Measurements from ENCODE around the gene NUDT8.

The NUDT8 gene, protein sequence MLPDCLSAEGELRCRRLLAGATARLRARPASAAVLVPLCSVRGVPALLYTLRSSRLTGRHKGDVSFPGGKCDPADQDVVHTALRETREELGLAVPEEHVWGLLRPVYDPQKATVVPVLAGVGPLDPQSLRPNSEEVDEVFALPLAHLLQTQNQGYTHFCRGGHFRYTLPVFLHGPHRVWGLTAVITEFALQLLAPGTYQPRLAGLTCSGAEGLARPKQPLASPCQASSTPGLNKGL

DNA sequence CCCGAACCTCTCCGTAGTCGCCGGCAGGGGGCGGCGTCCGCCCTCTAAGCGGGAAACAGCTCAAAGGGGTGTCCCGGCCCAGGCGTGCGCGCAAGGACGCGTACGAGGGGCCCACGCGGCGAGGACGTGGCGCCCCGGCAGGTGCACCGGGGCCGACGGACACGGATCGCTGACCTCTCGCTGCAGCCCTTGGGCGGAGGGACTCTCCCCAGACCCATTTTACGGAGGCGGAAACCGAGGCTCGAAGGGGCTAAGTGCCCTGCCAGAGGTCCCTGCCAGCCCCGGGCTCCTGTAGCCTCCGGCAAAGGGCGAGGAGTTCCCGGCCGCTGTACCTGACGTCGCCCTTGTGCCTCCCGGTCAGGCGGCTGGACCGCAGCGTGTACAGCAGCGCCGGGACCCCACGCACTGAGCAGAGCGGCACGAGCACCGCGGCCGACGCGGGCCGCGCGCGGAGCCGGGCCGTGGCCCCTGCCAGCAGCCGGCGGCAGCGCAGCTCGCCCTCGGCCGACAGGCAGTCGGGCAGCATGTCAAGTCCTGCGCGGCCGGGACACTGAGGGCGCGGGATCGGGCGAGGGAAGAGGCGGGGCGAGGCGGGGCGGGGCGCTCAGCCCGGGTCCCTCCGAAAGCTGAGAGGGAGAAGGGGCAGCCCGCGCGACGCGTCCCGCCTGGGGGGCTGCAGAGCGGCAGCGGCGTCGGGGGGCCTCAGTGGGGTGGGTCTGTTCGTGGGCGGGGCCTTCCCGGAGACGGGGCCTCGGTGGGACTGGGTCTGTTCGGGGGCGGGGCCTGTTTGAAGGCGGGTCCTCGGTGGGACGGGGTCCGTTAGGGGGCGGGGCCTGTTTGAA, at the start of gene NUDT8:
Gene NUDT8, minus strand, starts transcription at position 552 of the 842 bp plus-strand sequence. Its CDS starts 26 bp downstream, at position 526.
- H3K4me3 ChIP-seq (ENCODE audit: low read length) = peak within 1 kb of the TSS; percentile 70
- TF ChIP-seq, protein P1, sequence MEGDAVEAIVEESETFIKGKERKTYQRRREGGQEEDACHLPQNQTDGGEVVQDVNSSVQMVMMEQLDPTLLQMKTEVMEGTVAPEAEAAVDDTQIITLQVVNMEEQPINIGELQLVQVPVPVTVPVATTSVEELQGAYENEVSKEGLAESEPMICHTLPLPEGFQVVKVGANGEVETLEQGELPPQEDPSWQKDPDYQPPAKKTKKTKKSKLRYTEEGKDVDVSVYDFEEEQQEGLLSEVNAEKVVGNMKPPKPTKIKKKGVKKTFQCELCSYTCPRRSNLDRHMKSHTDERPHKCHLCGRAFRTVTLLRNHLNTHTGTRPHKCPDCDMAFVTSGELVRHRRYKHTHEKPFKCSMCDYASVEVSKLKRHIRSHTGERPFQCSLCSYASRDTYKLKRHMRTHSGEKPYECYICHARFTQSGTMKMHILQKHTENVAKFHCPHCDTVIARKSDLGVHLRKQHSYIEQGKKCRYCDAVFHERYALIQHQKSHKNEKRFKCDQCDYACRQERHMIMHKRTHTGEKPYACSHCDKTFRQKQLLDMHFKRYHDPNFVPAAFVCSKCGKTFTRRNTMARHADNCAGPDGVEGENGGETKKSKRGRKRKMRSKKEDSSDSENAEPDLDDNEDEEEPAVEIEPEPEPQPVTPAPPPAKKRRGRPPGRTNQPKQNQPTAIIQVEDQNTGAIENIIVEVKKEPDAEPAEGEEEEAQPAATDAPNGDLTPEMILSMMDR (conservative IDR thresholded peaks at IDR 0.05; ENCODE audit: low read depth, low read length) = peak; percentile 82
- no peak for DNase-seq (ENCODE audit: low read depth)

DNA sequence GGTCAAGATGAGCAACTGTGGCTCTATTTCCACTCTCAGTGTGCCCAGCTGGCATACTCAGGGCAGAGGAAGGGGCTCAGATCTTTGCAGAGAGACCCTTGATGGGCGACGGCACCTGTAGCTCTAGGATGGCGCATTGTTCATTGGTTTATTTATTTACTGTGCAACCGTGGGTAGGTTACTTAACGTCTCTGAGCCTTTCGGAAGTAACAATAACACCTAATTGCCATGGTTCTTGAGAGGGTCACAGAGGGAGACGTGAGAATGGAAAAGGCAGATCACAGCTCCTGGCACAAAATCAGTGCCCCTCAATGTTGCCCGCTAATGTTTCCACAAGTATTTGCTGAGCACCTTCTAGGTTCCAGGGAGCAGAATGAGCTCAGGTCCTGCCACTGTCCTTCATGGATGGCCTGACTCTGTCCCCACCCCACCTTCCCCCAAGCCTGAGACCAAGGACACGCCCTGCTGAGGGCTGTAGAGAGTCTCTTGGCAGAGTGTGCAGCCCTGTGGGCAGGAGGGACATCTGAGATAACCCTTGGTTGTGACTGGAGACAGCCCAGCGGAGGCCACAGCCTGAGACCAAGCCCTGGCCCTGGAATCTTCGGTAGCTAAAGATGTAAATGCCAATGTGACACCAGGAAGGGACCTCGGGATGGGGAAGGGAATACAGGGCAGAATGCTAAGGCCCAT, 45.5 kb upstream of the NUDT8 start:
- no peak for DNase-seq (ENCODE audit: low read depth)
- no peak overlapping the region for H3K4me3 ChIP-seq (ENCODE audit: low read length)
- TF ChIP-seq, protein P1 (conservative IDR thresholded peaks at IDR 0.05; ENCODE audit: low read depth, low read length) = no peak

DNA sequence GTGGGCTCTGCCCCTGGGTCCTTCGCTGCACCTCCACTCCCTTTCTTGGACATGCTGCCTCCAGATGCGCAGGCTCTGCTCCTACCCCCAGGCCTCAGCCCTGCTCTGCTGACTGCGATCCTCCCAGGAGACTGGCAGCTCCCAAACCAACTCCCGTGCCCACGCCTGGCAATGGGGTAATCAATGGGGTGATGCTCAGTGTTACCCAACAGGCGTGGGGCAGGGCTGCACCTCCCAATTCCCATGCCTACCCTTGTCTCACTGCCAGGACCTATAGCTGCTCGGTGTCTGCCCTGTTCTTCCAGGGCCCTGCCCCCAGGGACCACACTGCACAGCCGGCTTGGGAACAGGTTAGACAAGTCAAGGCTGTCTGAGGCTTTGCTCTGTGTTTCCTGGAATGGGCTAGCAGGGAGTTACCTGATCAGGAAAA, 44.7 kb upstream of the NUDT8 start, which contains the start of gene ALDH3B2:
Gene ALDH3B2, minus strand, starts transcription at position 182 of the 430 bp plus-strand sequence. CDS start 7,688 bp downstream, outside the sequence.
- TF ChIP-seq, protein P1 (conservative IDR thresholded peaks at IDR 0.05; ENCODE audit: low read depth, low read length) = no peak
- H3K4me3 ChIP-seq (ENCODE audit: low read length) = no peak within 1 kb of the TSS
- no peak for DNase-seq (ENCODE audit: low read depth)

DNA sequence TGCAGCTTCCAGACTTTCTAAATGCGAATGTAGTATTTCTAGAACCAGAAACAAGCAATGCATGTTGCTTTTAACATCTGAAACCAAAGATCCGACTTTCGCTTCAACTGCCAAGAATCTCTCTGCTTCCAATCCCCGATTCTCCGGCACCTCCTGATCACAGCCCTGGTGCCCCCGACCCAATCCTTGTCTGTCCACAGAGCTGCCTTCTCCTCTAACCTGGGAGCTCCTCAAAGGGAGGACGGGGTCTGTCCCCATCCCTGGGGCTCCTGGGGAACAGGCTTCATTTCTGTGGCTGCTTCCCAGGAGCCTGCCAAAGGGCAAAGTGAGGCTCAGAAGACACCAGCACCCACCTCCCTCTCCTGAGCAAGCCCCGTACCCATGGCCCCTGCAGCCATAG, 44.2 kb upstream of the NUDT8 start:
- no peak overlapping the region for H3K4me3 ChIP-seq (ENCODE audit: low read length)
- DNase-seq (ENCODE audit: low read depth) = no peak
- TF ChIP-seq, protein P1 (conservative IDR thresholded peaks at IDR 0.05; ENCODE audit: low read depth, low read length) = no peak

DNA sequence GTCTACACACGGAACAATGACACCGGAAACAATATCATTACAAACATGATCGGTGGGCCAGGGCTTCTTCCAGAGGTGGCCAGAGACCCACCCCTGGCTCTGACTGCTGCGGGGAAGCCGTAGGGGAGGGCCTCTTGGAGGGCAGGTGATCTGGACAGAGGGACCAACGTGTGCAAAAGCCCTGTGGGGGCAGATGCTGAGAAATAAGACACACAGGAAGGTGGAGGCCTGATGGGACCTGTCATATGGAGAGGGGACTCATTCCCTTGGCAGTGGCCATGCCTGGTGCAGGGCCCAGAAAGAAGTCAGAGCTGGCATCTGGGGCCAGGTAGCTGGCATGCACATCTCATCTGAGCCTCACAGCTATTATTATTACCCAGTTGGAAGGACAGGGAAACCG, 43.6 kb upstream of the NUDT8 start:
- TF ChIP-seq, protein P1 (conservative IDR thresholded peaks at IDR 0.05; ENCODE audit: low read depth, low read length) = no peak
- DNase-seq (ENCODE audit: low read depth) = no peak
- no peak overlapping the region for H3K4me3 ChIP-seq (ENCODE audit: low read length)

DNA sequence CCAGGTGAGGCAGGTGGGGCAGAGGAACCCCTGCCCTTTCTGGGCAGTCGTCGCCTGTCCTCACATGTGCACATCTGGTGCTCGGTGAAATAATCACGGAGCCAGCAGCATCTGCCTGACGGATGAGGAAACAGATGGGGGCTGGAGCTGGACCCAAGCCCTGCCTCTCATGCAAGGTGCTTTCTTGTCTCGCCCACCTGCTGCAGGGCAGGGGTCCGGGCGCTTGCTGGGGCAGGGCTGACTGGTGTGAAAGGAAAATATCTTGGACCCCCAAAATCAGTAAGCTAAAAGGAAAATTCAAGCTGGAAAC, 41.4 kb upstream of the NUDT8 start:
- no peak for DNase-seq (ENCODE audit: low read depth)
- no peak overlapping the region for H3K4me3 ChIP-seq (ENCODE audit: low read length)
- TF ChIP-seq, protein P1 (conservative IDR thresholded peaks at IDR 0.05; ENCODE audit: low read depth, low read length) = no peak

Data from retinal pigment epithelial cell (primary cell).